ENCODE measurements around the gene PGM2L1. TPM values are rescaled to one million over a fixed set of nuclear protein-coding genes. Genes with fewer than 3 reads are reported as not detected.

The PGM2L1 gene
- total and polyA plus RNA-seq, 2 of the 13 experiments (the other 11 are each of a cell fraction or from before 2014, with no cell fraction given): 0.57 to 1.2 TPM

- TF ChIP-seq ZBTB40 (IDR thresholded peaks at IDR 0.05): no peak
- no peak for TF ChIP-seq ZBTB40 (CRISPR knock-in tag; IDR thresholded peaks at IDR 0.05)
- TF ChIP-seq ZNF777 (CRISPR knock-in tag; IDR thresholded peaks at IDR 0.05): no peak
Measured at GRCh38 chr11:74283580-74284180, 114.6 kb downstream of the PGM2L1 start (continued).

- Histone ChIP-seq H3K9me3 (ENCODE audit: low read length) (no peaks in the 10 kb centered on the region), H3K9ac (ENCODE audit: insufficient read depth, low read depth, low read length) (no peak overlapping the region), H3K4me3 (replicated peaks in 1 of 3; ENCODE audit: insufficient read depth in 1 of 3, low read depth in 2 of 3, low read length in 3 of 3) (no peak overlapping the region), H3K79me2 (ENCODE audit: insufficient read depth, low read length) (no peaks in the 10 kb centered on the region), H3K36me3 (replicated peaks in 1 of 2; ENCODE audit: control insufficient read depth in 1 of 2, insufficient read depth in 2 of 2, low read length in 2 of 2) (no peaks in the 10 kb centered on the region), H3K4me1 (ENCODE audit: insufficient read depth, low read length) (no peaks in the 10 kb centered on the region), H3K4me2 (ENCODE audit: low read depth, low read length) (no peak overlapping the region), H3K27me3 (ENCODE audit: control insufficient read depth in 1 of 2, insufficient read depth in 2 of 2, low read length in 2 of 2) (no peaks in the 10 kb centered on the region), H2AFZ (ENCODE audit: low read length) (no peak overlapping the region), H4K20me1 (ENCODE audit: insufficient read depth, low read length) (no peaks in the 10 kb centered on the region), H3K27ac (ENCODE audit: extremely low read length, insufficient read depth, low read length) (no peak overlapping the region)
- no TSS peak for BruUV-seq (replicated peaks)
- in situ Hi-C loops (cut with HindIII; ENCODE audit: extremely low pct_ligation_motif_present, low pct_unique_long_range_greater_than_20kb) (no loop called here), intact Hi-C loops (cut with micrococcal nuclease; ENCODE audit: unreplicated experiment) (no loop called here)
- POLR2A ChIA-PET: no interaction called here
- FAIRE-seq: no peak
- ATAC-seq: no peak
- no peak for DNase-seq (ENCODE audit: low spot score)
- CTCF ChIA-PET (ENCODE audit: low intra/inter-chr PET ratio, low total read pairs): no interaction called here
- WGBS (ENCODE audit: low lambda C conversion rate): 36% methylated on average over 5 of the region's 5 CpGs
- TF ChIP-seq RFX1 (IDR thresholded peaks at IDR 0.05): peak; percentile 41; the same call in 1 of the 2 replicates
- TF ChIP-seq IRX3 (CRISPR knock-in tag; IDR thresholded peaks at IDR 0.05; ENCODE audit: borderline replicate concordance, low read depth): no peak
Measured at GRCh38 chr11:74282914-74283371, 115.3 kb downstream of the PGM2L1 start.
